Fibroblast of lung (primary cell): Measurements from ENCODE around the gene CARMIL1.

Experiments used
- EZH2 ChIP-seq: IDR thresholded peaks from 2 replicates; pipeline ENCODE4 v1.5.1; 2012; ENCODE audit warnings: low read length, control low read depth, mild to moderate bottlenecking; ENCODE audit errors: missing control alignments
- TF ChIP-seq, protein P1 (sequence below), 2 donors: IDR thresholded peaks in 1 of 2; conservative IDR thresholded peaks in 1 of 2; 1 replicate in 1 of 2; 2 replicates in 1 of 2; pipeline ENCODE4 v1.5.1; 2011 to 2012; ENCODE audit warnings: low read length in 2 of 2, control low read depth in 1 of 2, inconsistent platforms in 1 of 2, low read depth in 1 of 2, mild to moderate bottlenecking in 1 of 2

DNA sequence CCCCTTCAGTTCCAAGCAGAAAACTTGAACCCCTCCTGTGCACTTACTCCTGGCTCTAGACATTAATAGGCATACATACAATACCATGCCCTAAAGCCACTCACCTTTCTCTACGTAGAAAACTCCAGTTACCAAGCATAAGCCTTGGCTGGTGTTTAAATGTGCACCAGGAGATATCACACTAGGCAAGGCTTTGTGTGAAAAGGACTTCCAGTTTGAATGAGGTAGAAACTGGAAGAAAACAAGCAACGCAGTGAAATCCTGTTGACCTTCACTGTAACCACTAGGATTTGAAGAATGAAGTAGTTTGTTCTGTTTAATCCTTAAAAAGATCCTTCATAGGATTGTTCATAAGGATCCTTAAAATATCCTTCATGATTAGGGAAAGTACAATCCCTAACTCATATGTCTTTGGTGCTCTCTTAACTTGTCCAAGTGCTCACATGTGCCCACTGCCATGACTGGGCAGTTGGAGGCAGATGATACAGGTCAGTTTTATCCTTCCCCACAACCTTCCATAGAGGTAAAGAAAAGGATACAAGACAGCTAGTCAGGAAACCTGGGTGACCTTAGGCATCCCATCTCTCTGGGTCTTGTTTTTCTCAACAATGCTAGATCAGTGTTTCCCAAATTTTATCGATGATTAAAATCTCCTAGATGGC lies 363.6 kb downstream of the CARMIL1 start:
- TF ChIP-seq, protein P1, sequence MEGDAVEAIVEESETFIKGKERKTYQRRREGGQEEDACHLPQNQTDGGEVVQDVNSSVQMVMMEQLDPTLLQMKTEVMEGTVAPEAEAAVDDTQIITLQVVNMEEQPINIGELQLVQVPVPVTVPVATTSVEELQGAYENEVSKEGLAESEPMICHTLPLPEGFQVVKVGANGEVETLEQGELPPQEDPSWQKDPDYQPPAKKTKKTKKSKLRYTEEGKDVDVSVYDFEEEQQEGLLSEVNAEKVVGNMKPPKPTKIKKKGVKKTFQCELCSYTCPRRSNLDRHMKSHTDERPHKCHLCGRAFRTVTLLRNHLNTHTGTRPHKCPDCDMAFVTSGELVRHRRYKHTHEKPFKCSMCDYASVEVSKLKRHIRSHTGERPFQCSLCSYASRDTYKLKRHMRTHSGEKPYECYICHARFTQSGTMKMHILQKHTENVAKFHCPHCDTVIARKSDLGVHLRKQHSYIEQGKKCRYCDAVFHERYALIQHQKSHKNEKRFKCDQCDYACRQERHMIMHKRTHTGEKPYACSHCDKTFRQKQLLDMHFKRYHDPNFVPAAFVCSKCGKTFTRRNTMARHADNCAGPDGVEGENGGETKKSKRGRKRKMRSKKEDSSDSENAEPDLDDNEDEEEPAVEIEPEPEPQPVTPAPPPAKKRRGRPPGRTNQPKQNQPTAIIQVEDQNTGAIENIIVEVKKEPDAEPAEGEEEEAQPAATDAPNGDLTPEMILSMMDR (conservative IDR thresholded peaks at IDR 0.05 in 1 of 2, IDR thresholded peaks at IDR 0.05 in 1 of 2; ENCODE audit: low read depth in 1 of 2, low read length in 2 of 2): no peak
- TF ChIP-seq EZH2: no peak
